Activated T-cell treated with anti-CD3 and anti-CD28 coated beads for 1 hour (primary cell): ENCODE data around the gene AKAP13.
"Not testable (repeated sequence)": the region's sequence is repeated elsewhere in the genome, so short reads cannot be mapped to it uniquely, and the experiment has no call there.

Source experiments
- DNase-seq: peaks from one replicate; pipeline ENCODE4 v3.0.0-alpha.2; 2020; ENCODE audit warnings: low read depth

AKAP13 gene

DNA sequence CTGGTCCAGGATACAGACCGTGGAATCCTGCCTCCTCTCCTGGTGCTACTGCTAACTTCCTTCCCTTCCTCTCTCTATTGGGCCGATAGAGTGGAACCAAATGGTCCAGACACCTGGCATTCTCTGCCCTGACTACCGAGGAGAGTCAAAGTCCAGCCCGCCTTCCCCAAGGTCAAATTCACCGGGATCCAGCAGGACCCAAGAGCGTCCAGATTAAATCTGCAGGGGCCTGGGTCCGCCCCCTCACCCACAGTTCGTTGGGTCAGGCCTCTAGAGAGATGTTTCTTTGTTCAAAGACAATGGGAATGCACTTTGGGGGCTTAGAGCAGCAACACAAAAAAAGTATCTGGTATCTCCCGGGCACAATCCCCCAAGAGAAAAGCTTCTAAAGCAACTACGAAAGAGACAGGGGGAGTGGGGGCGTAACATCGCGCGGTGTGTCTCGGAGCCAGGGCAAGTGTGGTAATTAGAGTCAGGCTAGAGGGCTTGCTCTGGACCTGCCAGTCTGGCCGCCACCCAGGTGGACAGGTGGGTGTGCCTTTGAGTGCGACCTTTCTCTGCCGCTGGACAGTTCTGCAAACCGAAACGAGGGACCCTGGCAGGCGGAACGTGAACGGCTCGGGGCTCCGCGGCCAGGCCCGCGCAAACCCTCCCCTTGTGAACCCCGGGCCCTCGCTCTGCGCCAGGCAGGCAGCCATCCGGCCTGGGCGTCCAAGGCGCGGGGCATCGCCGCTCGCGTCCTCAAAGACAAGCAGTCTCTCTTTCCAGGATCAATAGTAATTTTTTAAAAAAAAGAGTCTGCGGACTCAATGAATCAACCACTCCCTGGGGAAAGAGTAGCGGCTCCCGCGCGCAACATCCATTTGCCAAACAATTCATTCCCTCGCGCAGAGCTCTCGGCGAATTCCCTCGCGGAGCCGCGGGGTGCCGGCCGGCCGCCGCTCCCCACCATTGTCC is 413.5 kb downstream of the AKAP13 start:
- peak; percentile 19 for DNase-seq

DNA sequence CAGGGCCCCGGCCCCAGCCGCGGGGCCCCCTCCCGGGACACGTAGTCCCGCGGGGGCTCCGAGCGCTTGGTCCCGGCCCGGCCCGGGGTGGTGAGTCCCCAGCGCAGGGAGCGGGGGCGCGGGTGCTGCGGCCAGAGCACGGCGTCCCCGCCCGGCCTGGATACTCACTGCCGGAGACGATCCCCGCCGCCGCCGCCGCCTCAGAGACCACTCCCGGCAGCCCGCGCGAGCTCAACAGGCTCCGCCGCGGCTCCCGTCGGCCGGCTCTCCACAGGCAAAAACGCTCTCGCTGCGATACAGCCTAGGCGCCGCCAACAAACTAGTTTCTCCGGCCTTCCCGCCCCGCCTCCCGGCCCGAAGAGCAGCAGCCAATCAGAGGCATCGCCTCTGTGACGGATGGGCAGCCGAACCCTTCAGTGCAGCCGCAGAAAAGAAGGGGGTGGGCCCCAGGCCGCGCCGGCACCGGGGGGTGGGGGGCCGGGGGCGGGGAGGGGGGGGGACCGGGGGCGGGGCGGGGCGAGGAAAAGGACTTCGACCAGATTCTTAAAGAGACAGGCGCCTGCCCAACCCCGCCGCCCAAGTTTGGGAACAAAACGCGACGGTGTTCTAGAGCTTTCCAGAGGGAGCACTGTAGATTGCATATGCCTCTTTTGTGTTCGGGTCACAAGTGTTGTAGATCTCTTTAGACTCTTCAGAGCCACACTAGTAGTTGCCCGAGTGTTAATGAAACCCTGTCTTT is 414.4 kb downstream of the AKAP13 start, which contains the start of gene KLHL25:
KLHL25 (minus strand) TSS at position 328 of the 739 bp plus-strand sequence. CDS start 25,115 bp downstream, outside the sequence.
- peak; percentile 87 for DNase-seq

DNA sequence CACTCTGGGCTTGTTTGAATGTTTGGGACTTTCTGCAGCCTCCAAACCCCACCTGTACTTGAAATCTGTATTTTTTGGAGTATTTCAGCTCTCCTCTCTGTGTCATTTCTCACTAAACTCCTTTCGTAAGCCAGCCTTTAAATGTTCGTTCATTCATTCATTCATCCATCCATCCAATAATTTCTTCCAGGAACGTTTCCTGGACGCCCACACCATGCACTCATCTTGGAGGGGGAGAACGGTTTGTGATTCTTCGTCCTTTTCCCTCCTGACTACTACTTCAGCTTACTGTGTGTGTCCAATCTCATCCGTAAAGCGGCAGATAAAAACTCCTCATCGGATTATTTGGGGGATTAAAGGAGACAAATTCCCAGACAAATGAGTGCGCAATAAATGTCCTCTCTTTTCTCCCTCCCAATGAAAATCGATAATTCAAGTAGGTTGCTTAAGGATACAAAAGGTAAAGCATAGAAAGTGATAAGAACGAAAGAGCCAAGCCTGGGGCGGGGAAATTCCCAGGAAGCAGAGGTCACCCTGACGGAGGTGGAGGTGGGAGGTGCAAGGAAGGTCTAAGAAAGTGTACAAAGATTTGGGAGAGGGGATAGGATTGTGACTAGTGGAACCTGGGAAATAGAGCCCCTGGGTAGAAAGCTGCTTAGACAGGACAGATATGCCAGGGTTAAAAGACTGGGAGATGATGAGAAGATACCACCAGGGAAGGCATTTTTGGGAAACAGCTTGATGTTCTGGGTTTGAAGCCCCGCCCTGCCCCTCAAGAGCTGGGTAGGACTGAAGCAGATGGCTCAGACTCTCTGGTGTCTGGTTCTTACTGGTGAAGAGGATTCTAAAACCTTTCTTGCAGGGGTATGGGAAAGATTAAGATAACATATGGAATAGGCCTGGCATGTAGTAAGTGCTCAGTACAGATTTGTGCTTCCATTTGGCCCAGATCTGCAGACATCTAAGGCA is 415.2 kb downstream of the AKAP13 start:
- DNase-seq = no peak

DNA sequence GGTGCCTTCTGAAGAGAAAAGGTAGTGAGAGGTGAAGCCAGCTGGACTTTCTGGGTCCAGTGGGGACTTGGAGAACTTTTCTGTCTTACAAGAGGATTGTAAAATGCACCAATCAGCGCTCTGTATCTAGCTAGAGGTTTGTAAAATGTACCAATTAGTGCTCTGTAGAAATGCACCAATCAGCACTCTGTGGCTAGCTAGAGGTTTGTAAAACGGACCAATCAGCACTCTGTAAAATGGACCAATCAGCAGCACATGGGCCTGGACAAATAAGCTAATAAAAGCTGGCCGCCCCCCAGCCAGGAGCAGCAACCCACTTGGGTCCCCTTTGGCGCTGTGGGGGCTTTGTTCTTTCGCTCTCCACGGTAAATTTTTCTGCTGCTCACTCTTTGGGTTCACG is 416.0 kb downstream of the AKAP13 start:
- DNase-seq = not testable (repeated sequence)
